Sigmoid colon (tissue), 7 donors: ENCODE results near the gene OXT. TPM values are rescaled to one million over a fixed set of nuclear protein-coding genes. Genes with fewer than 3 reads are reported as not detected.

Experiments used
- DNase-seq: peaks from one replicate; pipeline ENCODE4 v3.0.0-alpha.2; 2019
- H3K27ac ChIP-seq, 4 donors: fragments of 200-600 bp; sonication (generic); one replicate each; pipeline ENCODE4 v1.5.1; 2016 to 2019; ENCODE audit warnings: mild to moderate bottlenecking in 1 of 4
- H3K27me3 ChIP-seq, 3 donors: fragments of 200-600 bp; sonication (generic); one replicate each; pipeline ENCODE4 v1.5.1; 2019; ENCODE audit warnings: mild to moderate bottlenecking in 1 of 3
- H3K36me3 ChIP-seq, 4 donors: fragments of 200-600 bp; sonication (generic); one replicate each; pipeline ENCODE4 v1.5.1; 2016 to 2019
- H3K4me1 ChIP-seq, 4 donors: fragments of 200-600 bp; sonication (generic); one replicate each; pipeline ENCODE4 v1.5.1; 2017 to 2019
- H3K4me3 ChIP-seq, 4 donors: fragments of 200-600 bp; sonication (generic); one replicate each; pipeline ENCODE4 v1.5.1; 2017 to 2019; ENCODE audit warnings: mild to moderate bottlenecking in 2 of 4, moderate library complexity in 1 of 4
- H3K9me3 ChIP-seq, 4 donors: fragments of 200-600 bp in 3 of 4; sonication (generic) in 3 of 4; one replicate each; pipeline versions ENCODE4 v1.5.1 to v1.6.1; 2013 to 2019
- CTCF ChIP-seq, 4 experiments: fragments of 450-650 bp in 3 of 4; fragments of 200-600 bp in 1 of 4; IDR thresholded peaks; one replicate each; pipeline ENCODE4 v1.5.1; 2016 to 2019; ENCODE audit warnings: antibody characterized with exemption in 4 of 4, mild to moderate bottlenecking in 3 of 4, moderate library complexity in 2 of 4
- EP300 ChIP-seq, 4 donors: sonication (generic); formaldehyde crosslinking; IDR thresholded peaks; one replicate each; pipeline ENCODE4 v1.6.1; 2017; ENCODE audit warnings: antibody characterized with exemption in 4 of 4
- POLR2A ChIP-seq, 2 donors: fragments of 450-650 bp; IDR thresholded peaks; one replicate each; pipeline ENCODE4 v1.6.1; 2016; ENCODE audit warnings: antibody characterized with exemption in 2 of 2, mild to moderate bottlenecking in 2 of 2, moderate library complexity in 2 of 2
- POLR2AphosphoS5 ChIP-seq, 4 donors: sonication (generic); formaldehyde crosslinking; IDR thresholded peaks; one replicate each; pipeline ENCODE4 v1.6.1; 2017; ENCODE audit warnings: antibody characterized with exemption in 4 of 4
- WGBS, 2 donors: extraction: QIAGEN DNeasy Blood & Tissue Kit; methylation state at CpG; one replicate each; pipeline ENCODE4 v1.1.7; 2013; 5-methylcytosine and 5-hydroxymethylcytosine counted together
- intact Hi-C: fragments of 100-400 bp; cut with DNase I; formaldehyde crosslinking; loops from one replicate; pipeline ENCODE4 v1.15.1; 2023
- polyA plus RNA-seq, 3 donors: library from polyadenylated mRNA; stranded (reverse); fragments of 200-250 nt; gene quantifications; one replicate each; pipeline ENCODE4 v1.2.3, GENCODE V29; 2013
- total RNA-seq, 4 donors: library from RNA; depleted of rRNA; stranded (reverse); fragments of >200 nt; gene quantifications; one replicate each; pipeline ENCODE4 v1.1.0, GENCODE V29; 2016
- donor health status: healthy with polysubstance abuse.
- donor health status: Bipolar disorder and iron deficiency.
- donor health status: healthy.

Gene OXT
- total and polyA plus RNA-seq, 7 donors = 0.29 TPM; not detected in 6

DNA sequence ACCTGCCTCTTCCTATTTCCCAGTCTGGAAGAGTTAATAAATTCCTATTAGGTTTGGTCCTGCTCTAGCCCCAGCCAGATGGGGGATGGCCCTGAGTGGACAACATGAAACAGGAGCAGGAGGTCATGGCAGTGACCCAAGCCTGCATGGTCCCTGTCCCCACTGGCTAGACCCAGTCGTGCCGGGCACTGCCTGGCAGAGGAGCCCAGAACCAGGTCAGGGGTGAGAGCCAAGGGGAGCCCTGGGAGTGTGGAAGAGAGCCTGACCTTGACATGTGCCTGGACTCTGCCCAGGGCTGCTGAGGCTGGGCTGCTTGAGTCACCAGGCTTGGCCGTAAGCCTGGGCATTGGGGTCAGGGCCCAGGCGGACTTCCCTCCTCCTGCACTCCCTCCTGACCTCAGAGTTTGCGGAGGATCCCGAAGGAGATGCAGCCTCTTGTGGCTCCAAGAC, 9.5 kb downstream of the OXT start:
- no peaks in the 10 kb centered on the region for H3K36me3 ChIP-seq
- intact Hi-C loops = no loop called here
- H3K4me3 ChIP-seq = no peak overlapping the region
- TF ChIP-seq EP300 (IDR thresholded peaks at IDR 0.05) (no peak), POLR2A (IDR thresholded peaks at IDR 0.05) (no peak)
- peaks cover 19 to 63% (median 35%) of the 10 kb centered on the region in 3 donors for H3K27me3 ChIP-seq
- H3K4me1 ChIP-seq = peaks cover 0 to 18% (median 12%) of the 10 kb centered on the region in 4 donors
- H3K27ac ChIP-seq = no peak overlapping the region
- WGBS, 2 donors = 56 to 60% methylated on average over 6 of the region's 6 CpGs
- DNase-seq = no peak
- no peaks in the 10 kb centered on the region for H3K9me3 ChIP-seq

- Histone ChIP-seq H3K27me3 (peaks cover 19 to 63% (median 35%) of the 10 kb centered on the region in 3 donors), H3K4me3 (no peak overlapping the region), H3K36me3 (no peaks in the 10 kb centered on the region), H3K9me3 (no peaks in the 10 kb centered on the region), H3K27ac (no peak overlapping the region), H3K4me1 (peaks cover 0 to 18% (median 12%) of the 10 kb centered on the region in 4 donors)
- DNase-seq = no peak
- intact Hi-C loops = no loop called here
- no peak for TF ChIP-seq POLR2A (IDR thresholded peaks at IDR 0.05)
- no peak for TF ChIP-seq CTCF (IDR thresholded peaks at IDR 0.05)
- TF ChIP-seq EP300 (IDR thresholded peaks at IDR 0.05) = no peak
- TF ChIP-seq POLR2AphosphoS5 (IDR thresholded peaks at IDR 0.05) = no peak
- 83% methylated on average over 11 of the region's 11 CpGs for WGBS, 2 donors
These were observed 10.2 kb downstream of the OXT start for GRCh38 chr20:3081641-3082040.

DNA sequence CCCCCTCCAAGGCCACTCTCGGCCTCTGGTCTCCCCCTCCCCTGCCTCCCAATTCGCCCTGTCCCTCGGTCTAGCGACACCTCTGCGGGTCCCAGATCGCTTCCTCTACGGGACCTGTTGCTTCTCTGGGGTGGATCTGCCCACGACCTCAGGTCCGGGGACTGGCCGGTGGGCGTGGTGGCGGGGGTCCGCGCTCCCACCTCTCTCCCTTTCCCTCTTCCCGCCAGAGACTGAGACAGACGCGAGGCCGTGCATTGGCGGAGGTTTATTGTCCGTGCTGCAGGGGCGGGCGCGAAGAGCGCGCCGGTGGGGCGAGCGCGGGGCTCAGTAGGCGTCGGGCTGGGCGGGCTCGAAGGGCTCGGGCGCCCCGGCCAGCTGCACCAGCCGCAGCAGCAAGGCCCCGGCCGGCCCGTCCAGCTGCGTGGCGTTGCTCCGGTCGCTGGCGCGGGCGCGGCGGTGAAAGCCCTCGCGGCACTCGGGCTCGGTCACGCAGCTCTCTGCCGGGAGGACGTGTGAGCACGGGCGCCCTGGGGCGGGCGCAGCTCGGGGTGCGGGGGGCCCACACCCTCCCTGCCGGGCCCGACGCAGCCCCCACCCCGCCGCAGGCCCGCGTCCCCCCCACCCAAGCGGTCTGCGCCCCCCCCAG, 11.0 kb downstream of the OXT start:
- H3K4me1 ChIP-seq = peaks cover 0 to 18% (median 12%) of the 10 kb centered on the region in 4 donors
- H3K4me3 ChIP-seq = peak overlapping the region in 3 of 4 donors; percentile 25 to 43 (median 41)
- TF ChIP-seq POLR2AphosphoS5 (IDR thresholded peaks at IDR 0.05) (no peak), POLR2A (IDR thresholded peaks at IDR 0.05) (no peak), EP300 (IDR thresholded peaks at IDR 0.05) (no peak), CTCF (IDR thresholded peaks at IDR 0.05) (no peak)
- H3K27ac ChIP-seq = no peak overlapping the region
- no peaks in the 10 kb centered on the region for H3K36me3 ChIP-seq
- DNase-seq = no peak
- intact Hi-C loops = no loop called here
- peaks cover 19 to 63% (median 35%) of the 10 kb centered on the region in 3 donors for H3K27me3 ChIP-seq
- H3K9me3 ChIP-seq = no peaks in the 10 kb centered on the region
- WGBS, 2 donors = 3 to 4% methylated on average over 71 of the region's 71 CpGs

GRCh38 chr20:3082955-3083952, 11.8 kb downstream of the OXT start:
- TF ChIP-seq POLR2A (IDR thresholded peaks at IDR 0.05) = no peak
- Histone ChIP-seq H3K9me3 (no peaks in the 10 kb centered on the region), H3K4me3 (peak overlapping the region in 3 of 4 donors; percentile 25 to 43 (median 41)), H3K4me1 (peaks cover 0 to 18% (median 12%) of the 10 kb centered on the region in 4 donors), H3K27me3 (peaks cover 19 to 63% (median 35%) of the 10 kb centered on the region in 3 donors), H3K36me3 (no peaks in the 10 kb centered on the region), H3K27ac (no peak overlapping the region)
- WGBS, 2 donors = 10% methylated on average over 76 of the region's 76 CpGs
- intact Hi-C loops = no loop called here
- no peak for DNase-seq

GRCh38 chr20:3084283-3084985, 13.0 kb downstream of the OXT start, which contains the start of gene AVP:
Gene AVP (minus strand): TSS chr20:3084724. CDS start chr20:3084674, 50 bp downstream.
- H3K36me3 ChIP-seq = no peaks in the 10 kb centered on the region
- TF ChIP-seq POLR2AphosphoS5 (IDR thresholded peaks at IDR 0.05) = no peak
- TF ChIP-seq POLR2A (IDR thresholded peaks at IDR 0.05) = no peak
- TF ChIP-seq EP300 (IDR thresholded peaks at IDR 0.05) = no peak
- TF ChIP-seq CTCF (IDR thresholded peaks at IDR 0.05) = no peak
- H3K4me1 ChIP-seq = peaks cover 0 to 18% (median 12%) of the 10 kb centered on the region in 4 donors
- intact Hi-C loops = no loop called here
- peaks cover 19 to 57% (median 35%) of the 10 kb centered on the region in 3 donors for H3K27me3 ChIP-seq
- DNase-seq = no peak
- 70 to 87% methylated on average over 28 of the region's 28 CpGs for WGBS, 2 donors
- H3K9me3 ChIP-seq = no peaks in the 10 kb centered on the region
- no peak within 1 kb of the TSS for H3K4me3 ChIP-seq
- H3K27ac ChIP-seq = no peak within 1 kb of the TSS
